Right lobe of liver (tissue), 4 donors: Measurements from ENCODE around the gene COG3.

Source experiments
- CTCF ChIP-seq, 4 donors: fragments of 200-600 bp in 3 of 4; fragments of 450-650 bp in 1 of 4; IDR thresholded peaks; one replicate each; pipeline versions ENCODE4 v1.5.1 to v1.8.0; 2016 to 2022; ENCODE audit warnings: antibody characterized with exemption in 4 of 4, mild to moderate bottlenecking in 2 of 4
- POLR2A ChIP-seq: fragments of 450-650 bp; IDR thresholded peaks from one replicate; pipeline ENCODE4 v1.6.1; 2017; ENCODE audit warnings: antibody characterized with exemption, mild to moderate bottlenecking
- donor health status: DM: no; HTN: no; CAD: no.
- donor health status: DM: no; HTN: no; CAD: no.
- donor health status: DM: no; HTN: yes; CAD: no.

- no peak for TF ChIP-seq CTCF (IDR thresholded peaks at IDR 0.05)
- no peak for TF ChIP-seq POLR2A
These were observed 54.8 kb downstream of the COG3 start for GRCh38 chr13:45519493-45519892.
